ENCODE data around the gene MMP7. TPM values are rescaled to one million over a fixed set of nuclear protein-coding genes. Genes with fewer than 3 reads are reported as not detected.

MMP7 gene
- total and polyA plus RNA-seq, 7 experiments from 2014 or later = not detected

DNA sequence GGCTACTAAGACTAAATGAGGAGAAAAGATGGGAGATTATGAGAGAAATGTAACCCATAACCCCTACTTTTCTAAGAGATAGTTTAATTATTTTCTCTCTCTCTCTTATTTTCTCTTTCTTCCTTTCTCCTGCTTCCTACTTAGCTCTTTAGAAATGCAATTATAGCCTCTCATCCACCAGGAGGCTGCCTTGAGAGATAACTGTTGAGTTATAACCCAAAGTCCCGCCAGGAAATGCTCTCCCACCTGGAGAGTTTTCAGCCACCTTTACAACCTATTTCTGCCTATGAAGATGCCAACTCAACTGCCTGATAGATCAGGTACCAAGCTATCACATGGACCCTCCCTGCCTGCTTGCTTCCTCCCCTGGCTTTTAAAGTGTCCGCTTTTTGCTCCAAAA lies 44.0 kb downstream of the MMP7 start:
- Histone ChIP-seq H3K4me3 (ENCODE audit: low read length) (no peak overlapping the region), H3K27ac (ENCODE audit: low read depth, low read length) (no peak overlapping the region), H3K27me3 (ENCODE audit: control insufficient read depth in 2 of 2, insufficient read depth in 2 of 2, low read length in 2 of 2) (no peaks in the 10 kb centered on the region), H3K4me1 (ENCODE audit: control insufficient read depth in 2 of 2, insufficient read depth in 2 of 2, low read length in 2 of 2) (peaks cover 0 to 7% of the 10 kb centered on the region in 2 donors), H3K36me3 (ENCODE audit: control insufficient read depth in 2 of 3, insufficient read depth in 3 of 3, low read length in 3 of 3) (no peaks in the 10 kb centered on the region), H3K9me3 (ENCODE audit: control insufficient read depth in 2 of 3, low read length in 3 of 3) (no peaks in the 10 kb centered on the region)
- no peak for DNase-seq
- H3K9me3 Mint-ChIP-seq = no peaks in the 10 kb centered on the region
- H3K27ac Mint-ChIP-seq = no peak overlapping the region
- CTCF ChIA-PET = interaction anchor here (0.7 to 1.1 kb wide), 4 partner anchors 9 to 119 kb away, joined by 3 to 4 read pairs (median 3); no protein-coding TSS in a partner anchor
- no peak for ATAC-seq
- H3K27me3 Mint-ChIP-seq = no peaks in the 10 kb centered on the region
- POLR2A ChIA-PET = interaction anchor here (0.6 to 1.4 kb wide), 3 partner anchors 8 to 99 kb away, joined by 3 to 4 read pairs (median 4); no protein-coding TSS in a partner anchor
- peaks cover 3 to 37% (median 14%) of the 10 kb centered on the region in 7 donors for H3K4me1 Mint-ChIP-seq
- H3K4me3 Mint-ChIP-seq = no peak overlapping the region
- peaks cover 0 to 3% (median 0%) of the 10 kb centered on the region in 5 donors for H3K36me3 Mint-ChIP-seq
- intact Hi-C loops (cut with micrococcal nuclease) = no loop called here

DNA sequence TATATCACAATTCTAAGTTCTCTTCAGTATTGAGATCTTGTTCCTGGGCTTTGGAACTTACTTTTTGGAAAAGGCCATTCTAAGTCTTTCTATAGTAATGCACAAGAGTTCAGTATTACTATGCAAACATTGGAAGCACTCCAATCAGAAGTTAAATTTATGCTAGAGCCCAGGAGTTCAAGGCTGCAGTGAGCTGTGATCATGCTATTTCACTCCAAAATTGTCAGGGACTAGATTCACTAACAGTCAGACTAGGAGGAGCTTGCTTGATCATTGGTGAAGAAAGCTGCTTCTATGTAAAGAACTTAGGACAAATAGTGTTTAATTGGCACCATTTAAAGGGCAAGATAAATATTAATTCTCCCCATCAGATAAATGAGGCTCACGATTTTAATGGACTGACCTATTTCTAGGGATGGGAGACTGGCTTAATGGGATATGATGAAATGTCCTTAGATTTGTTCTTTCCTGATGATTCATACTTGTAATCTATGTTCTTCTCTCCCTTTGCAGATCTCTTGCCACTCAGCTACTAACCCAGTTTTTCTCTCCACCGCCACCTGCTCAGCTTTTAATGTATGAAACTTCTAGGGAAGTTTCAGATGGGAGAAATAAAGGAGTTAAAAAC lies 45.3 kb downstream of the MMP7 start:
- Histone ChIP-seq H3K4me3 (ENCODE audit: low read length) (no peak overlapping the region), H3K9me3 (ENCODE audit: control insufficient read depth in 2 of 3, low read length in 3 of 3) (no peaks in the 10 kb centered on the region), H3K4me1 (ENCODE audit: control insufficient read depth in 2 of 2, insufficient read depth in 2 of 2, low read length in 2 of 2) (peaks cover 0 to 7% of the 10 kb centered on the region in 2 donors), H3K36me3 (ENCODE audit: control insufficient read depth in 2 of 3, insufficient read depth in 3 of 3, low read length in 3 of 3) (no peaks in the 10 kb centered on the region), H3K27me3 (ENCODE audit: control insufficient read depth in 2 of 2, insufficient read depth in 2 of 2, low read length in 2 of 2) (no peaks in the 10 kb centered on the region), H3K27ac (ENCODE audit: low read depth, low read length) (no peak overlapping the region)
- DNase-seq = no peak
- Mint-ChIP-seq H3K27ac (no peak overlapping the region), H3K9me3 (no peaks in the 10 kb centered on the region), H3K36me3 (peaks cover 0 to 3% (median 0%) of the 10 kb centered on the region in 5 donors), H3K4me3 (no peak overlapping the region), H3K4me1 (peaks cover 3 to 36% (median 19%) of the 10 kb centered on the region in 7 donors), H3K27me3 (no peaks in the 10 kb centered on the region)
- CTCF ChIA-PET = interaction anchor here (1.0 to 1.3 kb wide), 2 partner anchors 11 to 143 kb away, joined by 4 read pairs; no protein-coding TSS in a partner anchor
- no peak for ATAC-seq
- POLR2A ChIA-PET = interaction anchor here (1.0 to 1.4 kb wide), 2 partner anchors 9 to 32 kb away, joined by 3 to 5 read pairs; partner anchors contain the start of gene TMEM123
- intact Hi-C loops (cut with micrococcal nuclease) = loop anchor here in 1 of 2 donors (2.0 kb wide), 1 partner anchor 14 kb away; no protein-coding TSS in a partner anchor

DNA sequence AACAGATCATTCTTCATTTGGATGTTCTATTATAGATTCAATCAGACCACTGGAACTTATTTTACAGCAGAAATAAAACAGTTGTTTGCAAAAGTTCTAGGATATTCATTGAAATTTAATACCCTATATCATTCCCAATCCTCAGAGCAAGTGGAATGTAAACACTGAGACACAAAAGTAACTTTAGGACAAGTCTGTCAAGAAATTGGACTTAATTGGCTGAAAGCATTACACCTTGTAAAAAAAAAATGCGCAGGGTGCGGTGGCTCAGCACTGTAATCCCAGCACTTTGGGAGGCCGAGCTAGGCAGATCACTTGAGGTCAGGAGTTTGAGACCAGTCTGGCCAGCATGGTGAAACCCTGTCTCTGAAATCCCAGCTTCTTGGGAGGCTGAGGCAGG lies 48.1 kb downstream of the MMP7 start:
- H3K4me1 ChIP-seq (ENCODE audit: control insufficient read depth in 2 of 2, insufficient read depth in 2 of 2, low read length in 2 of 2) = peaks cover 0 to 15% of the 10 kb centered on the region in 2 donors
- Mint-ChIP-seq H3K27me3 (no peaks in the 10 kb centered on the region), H3K36me3 (peaks cover 0 to 5% (median 0%) of the 10 kb centered on the region in 5 donors), H3K27ac (no peak overlapping the region), H3K4me3 (no peak overlapping the region), H3K9me3 (no peaks in the 10 kb centered on the region), H3K4me1 (peaks cover 7 to 44% (median 28%) of the 10 kb centered on the region in 7 donors)
- POLR2A ChIA-PET = interaction anchor here (1.0 kb wide), 1 partner anchor 83 kb away, joined by 3 read pairs; no protein-coding TSS in a partner anchor
- ATAC-seq (no peak), DNase-seq (no peak)
- intact Hi-C loops (cut with micrococcal nuclease) = no loop called here
- CTCF ChIA-PET = interaction anchor here (0.5 kb wide), 1 partner anchor 75 kb away, joined by 3 read pairs; no protein-coding TSS in a partner anchor
- H3K9me3 ChIP-seq (ENCODE audit: control insufficient read depth in 2 of 3, low read length in 3 of 3) = no peaks in the 10 kb centered on the region
- no peak overlapping the region for H3K27ac ChIP-seq (ENCODE audit: low read depth, low read length)
- no peak overlapping the region for H3K4me3 ChIP-seq (ENCODE audit: low read length)
- no peaks in the 10 kb centered on the region for H3K36me3 ChIP-seq (ENCODE audit: control insufficient read depth in 2 of 3, insufficient read depth in 3 of 3, low read length in 3 of 3)
- H3K27me3 ChIP-seq (ENCODE audit: control insufficient read depth in 2 of 2, insufficient read depth in 2 of 2, low read length in 2 of 2) = no peaks in the 10 kb centered on the region

DNA sequence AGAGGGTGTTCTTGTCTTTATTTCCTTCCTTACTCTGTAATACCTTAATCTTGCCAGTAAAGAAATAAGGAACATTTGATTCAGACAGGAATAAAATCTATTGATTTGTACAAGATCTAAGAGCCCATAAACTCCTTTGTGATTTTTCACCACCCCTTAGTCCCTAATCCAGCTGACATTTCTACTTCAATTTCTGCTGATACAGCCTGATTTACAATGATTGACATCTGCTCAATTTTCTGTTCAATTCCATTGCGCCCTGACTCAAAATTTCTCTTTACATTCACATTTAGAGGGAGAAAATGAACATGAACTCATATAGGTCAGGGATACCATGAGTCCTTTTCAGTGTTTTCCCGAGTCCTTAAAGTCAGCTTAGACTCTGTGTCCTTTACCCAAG lies 50.8 kb downstream of the MMP7 start:
- peaks cover 11 to 24% of the 10 kb centered on the region in 2 donors for H3K4me1 ChIP-seq (ENCODE audit: control insufficient read depth in 2 of 2, insufficient read depth in 2 of 2, low read length in 2 of 2)
- peaks cover 0 to 4% (median 0%) of the 10 kb centered on the region in 5 donors for H3K36me3 Mint-ChIP-seq
- DNase-seq (no peak), ATAC-seq (no peak)
- no peaks in the 10 kb centered on the region for H3K9me3 ChIP-seq (ENCODE audit: control insufficient read depth in 2 of 3, low read length in 3 of 3)
- POLR2A ChIA-PET = interaction anchor here (0.8 to 1.0 kb wide), 3 partner anchors 59 to 89 kb away, joined by 3 to 4 read pairs (median 3); no protein-coding TSS in a partner anchor
- no peaks in the 10 kb centered on the region for H3K27me3 Mint-ChIP-seq
- H3K9me3 Mint-ChIP-seq = no peaks in the 10 kb centered on the region
- H3K4me3 Mint-ChIP-seq = no peak overlapping the region
- intact Hi-C loops (cut with micrococcal nuclease) = no loop called here
- no peaks in the 10 kb centered on the region for H3K36me3 ChIP-seq (ENCODE audit: control insufficient read depth in 2 of 3, insufficient read depth in 3 of 3, low read length in 3 of 3)
- H3K4me1 Mint-ChIP-seq = peaks cover 12 to 56% (median 36%) of the 10 kb centered on the region in 7 donors
- H3K27me3 ChIP-seq (ENCODE audit: control insufficient read depth in 2 of 2, insufficient read depth in 2 of 2, low read length in 2 of 2) = no peaks in the 10 kb centered on the region
- peak overlapping the region in 2 of 9 donors; percentile 22 to 74 for H3K27ac Mint-ChIP-seq
- H3K4me3 ChIP-seq (ENCODE audit: low read length) = no peak overlapping the region
- CTCF ChIA-PET = interaction anchor here (0.6 to 1.6 kb wide), 3 partner anchors 19 to 190 kb away, joined by 4 to 6 read pairs (median 4); no protein-coding TSS in a partner anchor
- H3K27ac ChIP-seq (ENCODE audit: low read depth, low read length) = no peak overlapping the region

DNA sequence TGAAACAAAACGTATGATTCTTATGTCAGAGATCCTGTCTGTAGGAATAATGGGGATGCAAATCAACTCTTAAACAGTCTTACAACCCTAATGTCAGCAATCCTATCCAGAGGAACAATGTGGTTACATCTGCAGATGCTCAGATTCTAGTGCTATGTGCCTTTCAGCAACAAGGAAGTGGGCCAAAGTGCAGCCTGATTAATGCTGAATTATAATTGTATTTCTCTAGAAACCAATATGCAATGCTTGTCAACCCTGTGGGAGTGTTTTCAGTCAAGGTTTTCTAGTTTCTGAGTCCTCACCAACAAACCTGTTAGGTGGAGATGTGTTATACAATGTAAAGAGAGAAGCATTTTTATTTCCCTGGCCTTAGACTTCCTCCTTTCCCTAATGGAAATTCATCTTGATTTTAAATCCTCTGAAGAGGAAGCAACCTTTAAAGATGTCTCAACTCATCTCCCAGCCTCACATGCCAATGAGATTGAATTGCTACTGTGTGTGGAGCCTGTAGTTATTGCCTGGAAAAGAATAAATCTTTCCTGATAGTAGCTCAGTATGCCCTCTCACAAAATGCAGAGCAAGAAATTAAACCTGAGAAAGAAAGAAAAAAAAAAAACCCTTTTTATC lies 51.8 kb downstream of the MMP7 start:
- Histone ChIP-seq H3K4me1 (ENCODE audit: control insufficient read depth in 2 of 2, insufficient read depth in 2 of 2, low read length in 2 of 2) (peaks cover 11 to 30% of the 10 kb centered on the region in 2 donors), H3K36me3 (ENCODE audit: control insufficient read depth in 2 of 3, insufficient read depth in 3 of 3, low read length in 3 of 3) (no peaks in the 10 kb centered on the region), H3K4me3 (ENCODE audit: low read length) (no peak overlapping the region), H3K27ac (ENCODE audit: low read depth, low read length) (no peak overlapping the region), H3K27me3 (ENCODE audit: control insufficient read depth in 2 of 2, insufficient read depth in 2 of 2, low read length in 2 of 2) (no peaks in the 10 kb centered on the region), H3K9me3 (ENCODE audit: control insufficient read depth in 2 of 3, low read length in 3 of 3) (no peaks in the 10 kb centered on the region)
- H3K4me1 Mint-ChIP-seq = peaks cover 12 to 64% (median 45%) of the 10 kb centered on the region in 7 donors
- ChIA-PET CTCF (interaction anchor here (1.1 to 1.6 kb wide), 3 partner anchors 15 to 137 kb away, joined by 3 to 6 read pairs (median 3); no protein-coding TSS in a partner anchor), POLR2A (interaction anchor here (0.6 to 1.9 kb wide), 7 partner anchors 8 to 196 kb away, joined by 3 to 5 read pairs (median 3); no protein-coding TSS in a partner anchor)
- ATAC-seq (no peak), DNase-seq (no peak)
- H3K4me3 Mint-ChIP-seq = no peak overlapping the region
- peaks cover 0 to 4% (median 0%) of the 10 kb centered on the region in 5 donors for H3K36me3 Mint-ChIP-seq
- no peaks in the 10 kb centered on the region for H3K27me3 Mint-ChIP-seq
- H3K9me3 Mint-ChIP-seq = no peaks in the 10 kb centered on the region
- H3K27ac Mint-ChIP-seq = peak overlapping the region in 4 of 9 donors; percentile 3 to 96 (median 55)
- intact Hi-C loops (cut with micrococcal nuclease) = loop anchor here in 1 of 2 donors (1.0 kb wide), 1 partner anchor 8 kb away; no protein-coding TSS in a partner anchor

- no peaks in the 10 kb centered on the region for H3K27me3 ChIP-seq (ENCODE audit: control insufficient read depth in 2 of 2, insufficient read depth in 2 of 2, low read length in 2 of 2)
- Mint-ChIP-seq H3K27ac (peak overlapping the region; percentile 63 to 96 (median 91)), H3K4me1 (peaks cover 12 to 75% (median 63%) of the 10 kb centered on the region in 7 donors), H3K9me3 (peaks cover 0 to 4% (median 0%) of the 10 kb centered on the region in 11 donors), H3K36me3 (peaks cover 0 to 4% (median 0%) of the 10 kb centered on the region in 5 donors), H3K4me3 (peak overlapping the region; percentile 51 to 83 (median 70)), H3K27me3 (no peaks in the 10 kb centered on the region)
- H3K27ac ChIP-seq (ENCODE audit: low read depth, low read length) = peak overlapping the region; percentile 46
- no peaks in the 10 kb centered on the region for H3K36me3 ChIP-seq (ENCODE audit: control insufficient read depth in 2 of 3, insufficient read depth in 3 of 3, low read length in 3 of 3)
- peak in 5 of 9 donors; percentile 17 to 42 (median 34) for DNase-seq
- no peaks in the 10 kb centered on the region for H3K9me3 ChIP-seq (ENCODE audit: control insufficient read depth in 2 of 3, low read length in 3 of 3)
- CTCF ChIA-PET = interaction anchor here (1.1 to 1.7 kb wide), 6 partner anchors 22 to 128 kb away, joined by 3 to 7 read pairs (median 4); partner anchors contain the start of gene TMEM123
- ATAC-seq = peak; percentile 88
- no peak overlapping the region for H3K4me3 ChIP-seq (ENCODE audit: low read length)
- intact Hi-C loops (cut with micrococcal nuclease) = loop anchor here in 1 of 2 donors (1.0 kb wide), 1 partner anchor 26 kb away; no protein-coding TSS in a partner anchor
- H3K4me1 ChIP-seq (ENCODE audit: control insufficient read depth in 2 of 2, insufficient read depth in 2 of 2, low read length in 2 of 2) = peaks cover 11 to 39% of the 10 kb centered on the region in 2 donors
- POLR2A ChIA-PET = interaction anchor here (0.6 to 3.0 kb wide), 13 partner anchors 8 to 118 kb away, joined by 3 to 11 read pairs (median 4); partner anchors contain the start of gene TMEM123
Measured at GRCh38 chr11:102476812-102477211, 53.7 kb downstream of the MMP7 start.
